IPS DF 19.7 (cell line): ENCODE results near the gene PSMD4.
"Not testable (repeated sequence)": the region's sequence is repeated elsewhere in the genome, so short reads cannot be mapped to it uniquely, and the experiment has no call there.

Experiments used
- DNase-seq: peaks from one replicate; pipeline ENCODE4 v3.0.0-alpha.2; 2013; ENCODE audit warnings: low read depth, low spot score

PSMD4 gene

GRCh38 chr1:151254217-151255213 lies at the start of gene PSMD4:
Gene PSMD4 (plus strand): TSS chr1:151254734. CDS start chr1:151254783, 49 bp downstream.
- DNase-seq: peak; percentile 91

GRCh38 chr1:151205381-151205965 lies 49.1 kb upstream of the PSMD4 start:
- DNase-seq: not testable (repeated sequence)

GRCh38 chr1:151210830-151211229 lies 43.7 kb upstream of the PSMD4 start:
- no peak for DNase-seq

GRCh38 chr1:151211972-151212705 lies 42.4 kb upstream of the PSMD4 start:
- no peak for DNase-seq

GRCh38 chr1:151213560-151213959 lies 41.0 kb upstream of the PSMD4 start:
- DNase-seq: no peak

GRCh38 chr1:151221616-151222015 lies 32.9 kb upstream of the PSMD4 start:
- DNase-seq: no peak

- no peak for DNase-seq
These were observed 32.4 kb upstream of the PSMD4 start for GRCh38 chr1:151222130-151222529.

GRCh38 chr1:151235235-151235634 lies 19.3 kb upstream of the PSMD4 start:
- DNase-seq: no peak

GRCh38 chr1:151237678-151238466 lies 16.7 kb upstream of the PSMD4 start:
- DNase-seq: no peak

- DNase-seq: no peak
These were observed 16.1 kb upstream of the PSMD4 start for GRCh38 chr1:151238467-151238739.

- DNase-seq: no peak
These were observed 12.1 kb upstream of the PSMD4 start for GRCh38 chr1:151242442-151242841.

GRCh38 chr1:151243683-151244216 lies 10.8 kb upstream of the PSMD4 start:
- no peak for DNase-seq

- no peak for DNase-seq
These were observed 7.7 kb upstream of the PSMD4 start for GRCh38 chr1:151246786-151247185.

- peak; percentile 25 for DNase-seq
These were observed 2.7 kb upstream of the PSMD4 start for GRCh38 chr1:151251656-151252470.

GRCh38 chr1:151255381-151255780 lies 847 bp downstream of the PSMD4 start:
- DNase-seq: no peak

GRCh38 chr1:151259351-151259750 lies 4.8 kb downstream of the PSMD4 start:
- DNase-seq: no peak

GRCh38 chr1:151265446-151266236 lies 11.1 kb downstream of the PSMD4 start:
- DNase-seq: no peak

- DNase-seq: no peak
These were observed 11.8 kb downstream of the PSMD4 start for GRCh38 chr1:151266315-151266714.

GRCh38 chr1:151266821-151267220 lies 12.3 kb downstream of the PSMD4 start:
- DNase-seq: no peak

- DNase-seq: no peak
These were observed 13.2 kb downstream of the PSMD4 start for GRCh38 chr1:151267760-151268159.
